Immature natural killer cell (primary cell): Measurements from ENCODE around the gene FMNL3. TPM values are rescaled to one million over a fixed set of nuclear protein-coding genes. Genes with fewer than 3 reads are reported as not detected.
"Not testable (repeated sequence)": the region's sequence is repeated elsewhere in the genome, so short reads cannot be mapped to it uniquely, and the experiment has no call there.

ENCODE experiments used
- DNase-seq, 3 donors: peaks; one replicate each; pipeline ENCODE4 v3.0.0; 2022; ENCODE audit warnings: mixed read lengths in 1 of 3
- H3K27ac Mint-ChIP-seq, 6 donors: one replicate each; pipeline ENCODE4 v1.8.0; 2020; ENCODE audit warnings: mixed read lengths in 6 of 6, mild to moderate bottlenecking in 5 of 6, inconsistent platforms in 4 of 6, moderate library complexity in 3 of 6
- H3K27me3 Mint-ChIP-seq, 3 donors: one replicate each; pipeline ENCODE4 v1.8.0; 2020 to 2021; ENCODE audit warnings: low read depth in 3 of 3, mild to moderate bottlenecking in 3 of 3, mixed read lengths in 3 of 3, moderate library complexity in 3 of 3, inconsistent platforms in 1 of 3
- H3K36me3 Mint-ChIP-seq, 3 donors: one replicate each; pipeline ENCODE4 v1.8.0; 2020; ENCODE audit warnings: mixed read lengths in 3 of 3, inconsistent platforms in 2 of 3, mild to moderate bottlenecking in 2 of 3
- H3K4me1 Mint-ChIP-seq, 2 donors: one replicate each; pipeline ENCODE4 v1.8.0; 2020; ENCODE audit warnings: inconsistent platforms in 2 of 2, mild to moderate bottlenecking in 2 of 2, mixed read lengths in 2 of 2, moderate library complexity in 1 of 2
- H3K4me3 Mint-ChIP-seq, 5 donors: one replicate each; pipeline ENCODE4 v1.8.0; 2020; ENCODE audit warnings: mild to moderate bottlenecking in 5 of 5, mixed read lengths in 5 of 5, inconsistent platforms in 3 of 5, moderate library complexity in 3 of 5
- H3K9me3 Mint-ChIP-seq, 6 donors: one replicate each; pipeline ENCODE4 v1.8.0; 2020; ENCODE audit warnings: mild to moderate bottlenecking in 6 of 6, mixed read lengths in 6 of 6, inconsistent platforms in 4 of 6, moderate library complexity in 3 of 6
- polyA plus RNA-seq, 3 donors: library from polyadenylated mRNA; unstranded; fragments of 300-500 nt; fragmentation: Illumina TruSeq; gene quantifications; one replicate each; pipeline ENCODE4 v1.2.3, GENCODE V29; 2021

The FMNL3 gene, protein sequence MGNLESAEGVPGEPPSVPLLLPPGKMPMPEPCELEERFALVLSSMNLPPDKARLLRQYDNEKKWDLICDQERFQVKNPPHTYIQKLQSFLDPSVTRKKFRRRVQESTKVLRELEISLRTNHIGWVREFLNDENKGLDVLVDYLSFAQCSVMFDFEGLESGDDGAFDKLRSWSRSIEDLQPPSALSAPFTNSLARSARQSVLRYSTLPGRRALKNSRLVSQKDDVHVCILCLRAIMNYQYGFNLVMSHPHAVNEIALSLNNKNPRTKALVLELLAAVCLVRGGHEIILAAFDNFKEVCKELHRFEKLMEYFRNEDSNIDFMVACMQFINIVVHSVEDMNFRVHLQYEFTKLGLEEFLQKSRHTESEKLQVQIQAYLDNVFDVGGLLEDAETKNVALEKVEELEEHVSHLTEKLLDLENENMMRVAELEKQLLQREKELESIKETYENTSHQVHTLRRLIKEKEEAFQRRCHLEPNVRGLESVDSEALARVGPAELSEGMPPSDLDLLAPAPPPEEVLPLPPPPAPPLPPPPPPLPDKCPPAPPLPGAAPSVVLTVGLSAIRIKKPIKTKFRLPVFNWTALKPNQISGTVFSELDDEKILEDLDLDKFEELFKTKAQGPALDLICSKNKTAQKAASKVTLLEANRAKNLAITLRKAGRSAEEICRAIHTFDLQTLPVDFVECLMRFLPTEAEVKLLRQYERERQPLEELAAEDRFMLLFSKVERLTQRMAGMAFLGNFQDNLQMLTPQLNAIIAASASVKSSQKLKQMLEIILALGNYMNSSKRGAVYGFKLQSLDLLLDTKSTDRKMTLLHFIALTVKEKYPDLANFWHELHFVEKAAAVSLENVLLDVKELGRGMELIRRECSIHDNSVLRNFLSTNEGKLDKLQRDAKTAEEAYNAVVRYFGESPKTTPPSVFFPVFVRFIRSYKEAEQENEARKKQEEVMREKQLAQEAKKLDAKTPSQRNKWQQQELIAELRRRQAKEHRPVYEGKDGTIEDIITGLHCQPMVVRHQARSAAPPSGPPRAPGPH
- polyA plus RNA-seq = 10 to 100 TPM; 11.0 to 22.7 (median 12.6) TPM

DNA sequence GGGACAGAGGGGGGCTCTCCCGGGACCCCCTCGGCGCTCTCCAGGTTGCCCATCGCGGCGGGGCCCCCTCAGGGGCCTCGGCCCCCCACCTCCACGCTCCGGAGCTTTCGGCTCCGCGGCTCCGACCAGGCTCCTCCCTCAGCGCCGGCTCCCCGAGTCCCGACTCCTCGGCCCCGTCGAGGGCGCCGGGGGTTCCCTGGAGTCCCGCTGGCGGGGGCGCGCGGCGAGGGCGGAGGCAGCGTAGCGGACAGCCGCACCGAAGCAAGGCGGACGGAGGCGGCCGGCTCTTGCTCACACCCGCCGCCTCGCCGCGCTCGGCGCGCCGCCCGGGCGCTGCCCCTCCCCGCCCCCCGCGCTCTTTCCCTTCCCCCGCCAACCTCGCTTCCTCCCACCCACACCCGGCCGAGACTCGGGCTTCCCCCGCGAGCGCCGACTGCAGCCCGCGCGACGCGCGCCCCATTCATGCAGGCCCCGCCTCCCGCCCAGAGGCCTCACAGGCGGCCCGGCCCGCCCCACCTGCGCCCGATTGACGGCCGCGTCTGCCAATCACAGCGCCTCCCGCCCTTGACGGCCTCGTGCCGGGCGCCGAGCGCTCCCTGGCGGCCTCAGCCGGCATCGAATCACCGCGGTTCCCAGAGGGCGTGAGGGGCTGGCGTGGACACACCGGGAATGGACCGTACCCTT lies at the start of gene FMNL3:
Gene FMNL3 (minus strand): TSS at position 278 of the 684 bp plus-strand sequence. CDS start 225 bp downstream, at position 53.
- Mint-ChIP-seq H3K4me3 (peak within 1 kb of the TSS; percentile 85 to 97 (median 90)), H3K4me1 (peaks cover 46 to 48% of the 10 kb centered on the region in 2 donors), H3K27ac (peak within 1 kb of the TSS; percentile 68 to 95 (median 90)), H3K27me3 (peaks cover 0 to 16% (median 16%) of the 10 kb centered on the region in 3 donors), H3K36me3 (no peaks in the 10 kb centered on the region), H3K9me3 (no peaks in the 10 kb centered on the region)
- peak; percentile 99 for DNase-seq

DNA sequence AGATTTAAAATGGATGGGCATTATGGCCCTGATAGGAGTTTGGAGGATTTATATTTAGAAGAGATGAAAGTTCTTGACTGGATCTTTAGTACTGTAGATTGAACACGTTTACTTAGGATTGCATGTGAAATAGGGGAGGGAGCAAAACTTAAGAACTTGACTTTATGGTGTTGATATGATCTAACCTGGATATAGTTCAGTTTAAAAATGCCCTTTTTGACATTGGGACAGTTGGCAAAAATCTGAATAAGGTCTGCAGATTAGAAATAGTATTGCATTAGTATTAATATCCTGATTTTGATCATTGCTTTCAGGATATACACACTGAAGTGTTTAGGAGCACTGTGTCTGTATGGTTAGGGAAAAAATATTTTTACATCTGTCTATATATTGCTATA lies 43.8 kb upstream of the FMNL3 start:
- Mint-ChIP-seq H3K4me3 (peak overlapping the region in 4 of 5 donors; percentile 10 to 51 (median 27)), H3K4me1 (peaks cover 72 to 89% of the 10 kb centered on the region in 2 donors), H3K36me3 (peaks cover 0 to 30% (median 8%) of the 10 kb centered on the region in 3 donors), H3K27me3 (peaks cover 0 to 2% (median 0%) of the 10 kb centered on the region in 3 donors), H3K27ac (peak overlapping the region; percentile 26 to 85 (median 80)), H3K9me3 (no peaks in the 10 kb centered on the region)
- DNase-seq = no peak

DNA sequence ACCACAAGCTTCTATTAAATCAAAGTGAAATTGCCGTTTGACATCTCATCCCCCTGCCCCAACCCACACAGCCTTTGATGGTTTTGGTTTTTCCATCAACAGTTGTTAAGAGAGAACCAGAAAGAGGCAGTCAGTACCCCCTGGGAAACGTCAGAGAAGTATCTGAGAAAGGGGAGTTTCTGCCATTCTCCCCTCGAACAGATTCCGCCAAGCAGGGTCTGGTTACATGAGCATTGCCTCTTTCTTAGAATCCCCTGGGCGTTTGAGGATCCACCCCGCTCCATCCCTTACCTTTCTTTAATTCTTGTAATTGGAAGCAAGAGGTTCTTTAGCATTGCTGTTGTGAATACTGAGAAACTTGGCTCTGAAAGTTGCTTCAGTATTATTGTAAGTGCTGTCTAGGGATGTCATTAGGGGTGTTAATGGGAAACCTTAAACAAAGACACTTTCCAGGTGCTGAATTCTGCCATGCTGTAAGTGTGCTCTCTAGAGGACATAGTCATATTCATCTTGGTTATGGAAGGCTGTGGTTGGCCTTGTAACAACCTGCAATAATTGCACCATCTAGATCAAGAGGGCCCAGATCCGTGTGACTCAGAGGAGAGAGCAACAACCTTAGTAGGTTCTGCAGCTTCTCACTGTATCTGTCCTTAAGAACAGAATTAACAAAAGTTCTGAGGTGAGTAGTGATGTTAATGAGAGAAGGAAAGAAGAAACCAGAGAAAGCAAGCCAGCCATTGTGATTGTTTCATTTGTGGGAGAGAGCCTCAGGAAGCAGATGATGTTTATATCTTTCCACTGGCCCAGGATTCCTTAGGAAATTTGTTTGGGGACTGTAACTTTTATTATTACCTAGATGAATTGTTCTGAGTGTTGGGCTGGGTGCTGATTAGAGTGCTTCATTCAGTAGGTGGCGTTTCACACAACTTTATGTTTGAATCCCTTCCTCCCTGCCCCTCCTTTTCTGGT lies 43.1 kb upstream of the FMNL3 start:
- H3K9me3 Mint-ChIP-seq = no peaks in the 10 kb centered on the region
- peaks cover 0 to 2% (median 0%) of the 10 kb centered on the region in 3 donors for H3K27me3 Mint-ChIP-seq
- H3K4me1 Mint-ChIP-seq = peaks cover 73 to 96% of the 10 kb centered on the region in 2 donors
- peak overlapping the region; percentile 13 to 72 (median 22) for H3K4me3 Mint-ChIP-seq
- DNase-seq = peak in 1 of 3 donors; percentile 24
- H3K36me3 Mint-ChIP-seq = peaks cover 0 to 27% (median 8%) of the 10 kb centered on the region in 3 donors
- H3K27ac Mint-ChIP-seq = peak overlapping the region; percentile 26 to 85 (median 80)

DNA sequence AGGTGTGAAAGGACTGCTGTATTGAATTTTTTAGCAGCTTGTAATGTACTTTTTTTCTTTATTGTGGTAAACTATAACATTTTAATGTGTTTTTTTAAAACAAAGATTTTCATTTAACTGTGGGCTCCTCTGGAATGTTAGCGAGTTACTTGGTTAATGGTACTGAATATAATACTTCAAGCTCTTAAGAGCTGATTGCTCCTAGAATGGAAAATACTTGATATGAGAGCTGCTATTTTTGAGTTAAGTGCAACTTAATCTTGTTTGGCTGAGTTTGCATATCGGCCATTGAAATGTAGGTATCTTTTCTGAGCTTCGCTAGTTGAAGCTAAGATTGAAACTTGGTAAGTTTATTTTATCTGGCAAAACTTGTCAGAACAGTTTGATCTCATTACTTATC lies 41.6 kb upstream of the FMNL3 start:
- DNase-seq = no peak
- no peaks in the 10 kb centered on the region for H3K9me3 Mint-ChIP-seq
- H3K4me1 Mint-ChIP-seq = peaks cover 83 to 100% of the 10 kb centered on the region in 2 donors
- peak overlapping the region in 2 of 5 donors; percentile 1 to 45 for H3K4me3 Mint-ChIP-seq
- H3K27ac Mint-ChIP-seq = peak overlapping the region; percentile 57 to 82 (median 78)
- peaks cover 0 to 12% (median 8%) of the 10 kb centered on the region in 3 donors for H3K36me3 Mint-ChIP-seq
- H3K27me3 Mint-ChIP-seq = peaks cover 0 to 2% (median 2%) of the 10 kb centered on the region in 3 donors

DNA sequence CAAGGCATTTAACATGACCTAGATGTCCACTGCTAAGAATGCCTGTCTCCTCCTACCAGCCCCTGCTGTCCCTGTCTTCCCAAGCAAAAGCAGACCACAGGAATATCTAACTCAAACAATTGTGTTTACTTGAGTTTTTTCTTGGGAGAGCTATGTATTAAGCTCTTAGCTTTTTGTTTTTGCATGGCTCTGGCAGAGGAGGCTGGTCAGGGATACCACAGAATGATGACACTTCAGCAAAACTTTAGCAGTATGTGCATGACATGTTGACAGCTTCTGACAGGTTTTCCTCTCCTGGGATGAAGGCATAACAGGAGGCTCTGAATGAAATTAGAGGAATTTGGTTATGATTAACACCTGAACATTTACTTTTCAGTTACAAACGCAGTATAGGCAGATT lies 41.1 kb upstream of the FMNL3 start:
- peaks cover 0 to 2% (median 2%) of the 10 kb centered on the region in 3 donors for H3K27me3 Mint-ChIP-seq
- peaks cover 0 to 8% (median 5%) of the 10 kb centered on the region in 3 donors for H3K36me3 Mint-ChIP-seq
- no peaks in the 10 kb centered on the region for H3K9me3 Mint-ChIP-seq
- H3K4me1 Mint-ChIP-seq = peaks cover 84 to 100% of the 10 kb centered on the region in 2 donors
- DNase-seq = no peak
- peak overlapping the region in 2 of 5 donors; percentile 33 to 59 for H3K4me3 Mint-ChIP-seq
- H3K27ac Mint-ChIP-seq = peak overlapping the region; percentile 49 to 85 (median 80)

DNA sequence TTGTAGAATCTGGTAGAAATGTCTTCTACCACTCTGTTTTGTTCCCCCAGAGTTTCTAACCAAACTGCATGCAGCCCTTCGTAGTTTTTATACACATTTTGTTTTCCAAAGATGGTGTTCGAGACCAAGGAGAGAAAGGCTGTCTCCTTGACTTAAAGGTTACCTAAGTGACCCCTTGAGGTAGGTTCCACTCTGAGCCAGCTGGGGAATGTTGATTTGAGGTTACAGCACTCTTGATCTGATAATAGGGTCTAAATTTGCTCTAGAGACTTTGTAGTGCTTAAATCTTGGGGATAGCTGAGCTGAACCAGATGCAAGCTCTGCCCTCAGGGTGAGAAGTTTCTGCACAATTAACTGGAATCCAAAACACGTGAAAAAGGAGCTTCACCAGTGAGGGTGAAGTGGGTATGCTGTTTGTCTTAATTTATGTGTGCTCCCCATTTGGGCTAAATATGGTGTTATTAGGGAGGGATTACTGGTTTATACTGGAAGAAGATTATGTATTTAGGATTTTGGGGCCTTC lies 37.2 kb upstream of the FMNL3 start:
- H3K27me3 Mint-ChIP-seq = peaks cover 11 to 19% (median 12%) of the 10 kb centered on the region in 3 donors
- H3K36me3 Mint-ChIP-seq = no peaks in the 10 kb centered on the region
- H3K27ac Mint-ChIP-seq = peak overlapping the region; percentile 83 to 100 (median 94)
- H3K4me1 Mint-ChIP-seq = peaks cover 74 to 85% of the 10 kb centered on the region in 2 donors
- no peak for DNase-seq
- H3K9me3 Mint-ChIP-seq = peaks cover 0 to 2% (median 0%) of the 10 kb centered on the region in 6 donors
- peak overlapping the region in 4 of 5 donors; percentile 22 to 99 (median 63) for H3K4me3 Mint-ChIP-seq

DNA sequence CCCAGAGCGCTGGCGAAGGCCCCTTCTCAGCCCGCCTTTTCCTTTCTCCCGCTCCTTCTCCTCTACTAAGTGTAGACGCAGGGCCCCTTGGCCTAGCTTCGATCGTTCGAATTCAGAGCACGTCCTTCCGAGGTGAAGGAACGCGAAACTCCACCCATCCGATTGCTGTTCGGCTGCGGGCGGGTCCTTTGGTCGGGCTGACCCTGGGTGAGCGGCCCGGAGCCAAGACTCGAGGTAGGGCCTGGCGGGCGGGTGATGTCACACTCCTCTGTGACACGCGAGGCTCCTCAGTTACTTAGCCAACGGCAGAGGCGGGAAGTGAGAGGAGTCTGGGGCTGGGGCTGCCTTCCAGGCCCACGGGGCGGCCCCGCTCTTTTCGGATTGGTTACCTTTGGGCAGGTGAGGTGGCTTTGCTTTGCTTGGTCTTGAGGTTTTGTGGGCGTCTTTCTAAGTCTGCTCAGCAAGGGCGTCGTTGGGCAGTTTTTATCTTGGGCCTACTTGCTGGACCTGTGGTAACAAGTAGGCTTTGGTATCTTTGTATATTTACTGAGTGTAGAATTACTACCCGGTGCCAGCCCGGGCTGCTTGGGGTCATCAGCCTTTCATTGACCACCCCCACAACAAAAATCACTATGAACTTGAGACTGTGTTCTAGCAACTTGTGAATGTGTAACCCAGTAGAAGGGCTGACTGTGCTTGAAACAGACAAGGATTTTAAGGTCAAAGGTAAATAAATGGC lies 34.8 kb upstream of the FMNL3 start:
- H3K9me3 Mint-ChIP-seq = peaks cover 0 to 2% (median 0%) of the 10 kb centered on the region in 6 donors
- peaks cover 51 to 61% of the 10 kb centered on the region in 2 donors for H3K4me1 Mint-ChIP-seq
- peak overlapping the region; percentile 91 to 99 (median 96) for H3K4me3 Mint-ChIP-seq
- peak; percentile 89 to 91 (median 90) for DNase-seq
- peaks cover 11 to 19% (median 11%) of the 10 kb centered on the region in 3 donors for H3K27me3 Mint-ChIP-seq
- no peaks in the 10 kb centered on the region for H3K36me3 Mint-ChIP-seq
- peak overlapping the region; percentile 97 to 100 (median 100) for H3K27ac Mint-ChIP-seq

DNA sequence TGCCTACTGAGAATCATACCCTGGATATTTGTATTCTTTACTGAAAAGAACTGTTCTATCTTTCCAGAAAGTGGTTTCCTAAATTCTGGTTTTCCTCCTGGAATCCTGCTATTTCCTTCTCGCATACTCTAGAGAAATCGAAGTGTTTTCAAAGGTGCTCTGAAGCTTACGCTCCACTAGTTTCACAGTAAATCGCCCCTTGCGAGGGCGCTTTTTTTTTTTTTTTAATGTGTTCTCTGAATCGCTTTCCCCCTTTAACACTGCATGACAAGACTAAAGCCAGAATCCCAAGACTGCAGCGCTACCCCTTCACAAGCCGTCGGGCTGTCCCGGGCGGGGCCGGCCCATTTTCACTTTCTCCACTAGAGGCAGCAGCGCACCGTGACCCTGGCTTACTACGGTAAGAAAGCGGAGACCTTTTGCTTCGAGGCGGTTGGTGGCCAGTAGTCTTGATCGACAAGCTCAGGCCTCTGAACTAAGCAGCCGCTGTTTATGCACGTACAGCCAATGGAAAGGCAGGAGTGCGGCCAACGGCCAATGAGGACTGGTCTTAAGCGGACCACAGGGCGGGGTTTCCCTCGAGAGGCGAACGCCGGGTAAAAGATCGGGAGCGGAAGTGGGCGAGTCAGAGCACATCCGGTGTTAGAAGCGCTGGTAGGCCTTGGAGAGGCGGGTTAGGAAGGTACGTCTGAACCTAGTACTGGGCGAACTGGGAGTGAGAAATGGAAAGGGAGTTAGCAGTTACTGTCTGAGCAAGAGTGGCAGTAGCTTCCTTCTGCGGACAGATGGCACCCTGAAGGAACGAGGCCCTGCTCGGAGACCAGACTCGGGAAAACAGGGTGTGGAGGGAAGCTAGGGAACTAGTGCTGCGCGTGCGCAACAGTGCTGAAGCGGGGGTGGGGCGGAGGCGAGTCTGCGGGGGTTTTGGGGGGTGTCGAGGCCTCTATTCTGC lies 34.0 kb upstream of the FMNL3 start, which contains the start of gene TMBIM6:
Gene TMBIM6 (plus strand): TSS at position 628 of the 952 bp plus-strand sequence. CDS start 10,937 bp downstream, outside the sequence.
- peaks cover 43 to 53% of the 10 kb centered on the region in 2 donors for H3K4me1 Mint-ChIP-seq
- H3K27me3 Mint-ChIP-seq = peaks cover 11 to 22% (median 11%) of the 10 kb centered on the region in 3 donors
- peaks cover 0 to 2% (median 0%) of the 10 kb centered on the region in 6 donors for H3K9me3 Mint-ChIP-seq
- peak within 1 kb of the TSS; percentile 91 to 99 (median 96) for H3K4me3 Mint-ChIP-seq
- no peaks in the 10 kb centered on the region for H3K36me3 Mint-ChIP-seq
- DNase-seq = peak; percentile 99
- H3K27ac Mint-ChIP-seq = peak within 1 kb of the TSS; percentile 97 to 100 (median 100)

DNA sequence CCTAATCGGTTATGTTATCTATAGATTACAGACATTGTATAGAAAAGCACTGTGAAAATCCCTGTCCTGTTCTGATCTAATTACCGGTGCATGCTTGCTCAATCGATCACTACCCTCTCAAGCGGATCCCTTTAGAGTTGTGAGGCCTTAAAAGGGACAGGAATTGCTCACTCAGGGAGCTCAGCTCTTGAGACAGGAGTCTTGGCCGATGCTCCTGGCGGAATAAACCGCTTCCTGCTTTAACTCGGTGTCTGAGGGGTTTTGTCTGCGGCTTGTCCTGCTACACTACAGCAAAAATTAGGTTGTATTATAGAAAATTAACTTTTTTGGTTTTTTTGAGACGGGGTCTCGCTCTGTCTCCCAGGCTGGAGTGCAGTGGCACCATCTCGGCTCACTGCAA lies 33.1 kb upstream of the FMNL3 start:
- not testable (repeated sequence) for H3K4me3 Mint-ChIP-seq, H3K9me3 Mint-ChIP-seq, H3K27ac Mint-ChIP-seq, DNase-seq, H3K36me3 Mint-ChIP-seq
- H3K4me1 Mint-ChIP-seq = peaks cover 40 to 43% of the 10 kb centered on the region in 2 donors
- peaks cover 11 to 22% (median 13%) of the 10 kb centered on the region in 3 donors for H3K27me3 Mint-ChIP-seq

DNA sequence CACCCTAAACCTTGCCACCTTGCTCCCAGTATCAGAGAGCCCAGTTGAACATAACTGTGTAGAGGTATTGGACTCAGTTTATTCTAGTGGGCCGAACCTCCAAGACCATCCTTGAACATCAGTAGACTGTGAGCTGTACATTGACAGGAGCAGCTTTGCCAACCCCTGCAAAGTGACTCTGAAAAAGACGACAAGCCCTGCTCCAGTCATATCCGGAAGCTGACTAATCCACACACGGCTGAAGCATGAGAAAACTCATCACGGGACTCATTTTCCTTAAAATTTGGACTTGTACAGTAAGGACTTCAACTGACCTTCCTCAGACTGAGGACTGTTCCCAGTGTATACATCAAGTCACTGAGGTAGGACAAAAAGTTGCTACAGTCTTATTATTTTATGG lies 31.5 kb upstream of the FMNL3 start:
- not testable (repeated sequence) for DNase-seq, H3K4me3 Mint-ChIP-seq, H3K9me3 Mint-ChIP-seq, H3K36me3 Mint-ChIP-seq, H3K27ac Mint-ChIP-seq
- peaks cover 26 to 28% of the 10 kb centered on the region in 2 donors for H3K4me1 Mint-ChIP-seq
- H3K27me3 Mint-ChIP-seq = peaks cover 11 to 21% (median 16%) of the 10 kb centered on the region in 3 donors
